Loucy (cell line): ENCODE results near the gene PDIA6.
"Not testable (repeated sequence)": the region's sequence is repeated elsewhere in the genome, so short reads cannot be mapped to it uniquely, and the experiment has no call there.

Source experiments
- H2AFZ ChIP-seq: fragments of 200-600 bp; sonication (generic); 2 replicates; pipeline ENCODE4 v1.6.0; 2016; ENCODE audit warnings: antibody characterized with exemption, mild to moderate bottlenecking, low read length, moderate library complexity
- H3F3A ChIP-seq: fragments of 200-600 bp; 2 replicates; pipeline ENCODE4 v1.6.0; 2016; ENCODE audit warnings: antibody characterized with exemption, low read depth, mild to moderate bottlenecking
- H3K27me3 ChIP-seq: fragments of 200-600 bp; sonication (generic); 2 replicates; pipeline ENCODE4 v1.6.1; 2014; ENCODE audit warnings: low read length, mild to moderate bottlenecking; ENCODE audit not compliant: insufficient read depth, poor library complexity, severe bottlenecking
- H3K36me3 ChIP-seq: fragments of 200-600 bp; sonication (generic); 2 replicates; pipeline ENCODE4 v1.6.1; 2016; ENCODE audit warnings: low read length; ENCODE audit not compliant: insufficient read depth
- H3K4me1 ChIP-seq: fragments of 200-600 bp; sonication (generic); 2 replicates; pipeline ENCODE4 v1.5.1; 2014; ENCODE audit warnings: low read length, mild to moderate bottlenecking; ENCODE audit not compliant: insufficient read depth, poor library complexity, severe bottlenecking
- H3K4me2 ChIP-seq: fragments of 200-600 bp; sonication (generic); 2 replicates; pipeline ENCODE4 v1.6.0; 2014; ENCODE audit warnings: antibody characterized with exemption, low read length, low read depth, mild to moderate bottlenecking; ENCODE audit not compliant: poor library complexity, severe bottlenecking
- H3K4me3 ChIP-seq: fragments of 200-600 bp; sonication (generic); 2 replicates; pipeline ENCODE4 v1.5.1; 2014; ENCODE audit warnings: low read length, mild to moderate bottlenecking, mixed read lengths; ENCODE audit not compliant: poor library complexity, severe bottlenecking
- H3K79me2 ChIP-seq: fragments of 200-600 bp; sonication (generic); 2 replicates; pipeline ENCODE4 v1.6.1; 2014; ENCODE audit warnings: low read length; ENCODE audit not compliant: insufficient read depth
- H3K9ac ChIP-seq: fragments of 200-600 bp; sonication (generic); 2 replicates; pipeline ENCODE4 v1.6.0; 2014; ENCODE audit warnings: mild to moderate bottlenecking, low read depth, low read length, moderate library complexity; ENCODE audit not compliant: poor library complexity, severe bottlenecking
- H3K9me2 ChIP-seq: fragments of 200-600 bp; sonication (generic); replicated peaks from 2 replicates; pipeline ENCODE4 v1.6.1; 2016; ENCODE audit warnings: low read depth, low read length, mixed read lengths
- H3K9me3 ChIP-seq: fragments of 200-600 bp; sonication (generic); 2 replicates; pipeline ENCODE4 v1.6.1; 2014; ENCODE audit warnings: mild to moderate bottlenecking, antibody characterized with exemption, low read length, low read depth; ENCODE audit not compliant: insufficient read depth
- H4K20me1 ChIP-seq: fragments of 200-600 bp; sonication (generic); 2 replicates; pipeline ENCODE4 v1.6.0; 2014; ENCODE audit warnings: antibody characterized with exemption, low read length, mild to moderate bottlenecking; ENCODE audit not compliant: insufficient read depth, poor library complexity, severe bottlenecking
- EZH2phosphoT487 ChIP-seq: fragments of 200-600 bp; IDR thresholded peaks from 2 replicates; pipeline ENCODE4 v1.6.1; 2018; ENCODE audit warnings: antibody characterized with exemption, mild to moderate bottlenecking, moderate library complexity, borderline replicate concordance
- TF ChIP-seq, protein P1 (sequence below): fragments of 200-600 bp; sonication (generic); conservative IDR thresholded peaks from 2 replicates; pipeline ENCODE4 v1.5.1; 2014; ENCODE audit warnings: mild to moderate bottlenecking, antibody characterized with exemption, low read length

PDIA6 gene

GRCh38 chr2:10814571-10815331, 2.2 kb upstream of the PDIA6 start:
- H3K27me3 ChIP-seq = no peaks in the 10 kb centered on the region
- H3K4me3 ChIP-seq = no peak overlapping the region
- no peak overlapping the region for H3K9ac ChIP-seq
- H3K9me3 ChIP-seq = no peaks in the 10 kb centered on the region
- H4K20me1 ChIP-seq = peaks cover 21% of the 10 kb centered on the region
- H3K79me2 ChIP-seq = peaks cover 28% of the 10 kb centered on the region
- no peak for TF ChIP-seq EZH2phosphoT487
- TF ChIP-seq, protein P1, sequence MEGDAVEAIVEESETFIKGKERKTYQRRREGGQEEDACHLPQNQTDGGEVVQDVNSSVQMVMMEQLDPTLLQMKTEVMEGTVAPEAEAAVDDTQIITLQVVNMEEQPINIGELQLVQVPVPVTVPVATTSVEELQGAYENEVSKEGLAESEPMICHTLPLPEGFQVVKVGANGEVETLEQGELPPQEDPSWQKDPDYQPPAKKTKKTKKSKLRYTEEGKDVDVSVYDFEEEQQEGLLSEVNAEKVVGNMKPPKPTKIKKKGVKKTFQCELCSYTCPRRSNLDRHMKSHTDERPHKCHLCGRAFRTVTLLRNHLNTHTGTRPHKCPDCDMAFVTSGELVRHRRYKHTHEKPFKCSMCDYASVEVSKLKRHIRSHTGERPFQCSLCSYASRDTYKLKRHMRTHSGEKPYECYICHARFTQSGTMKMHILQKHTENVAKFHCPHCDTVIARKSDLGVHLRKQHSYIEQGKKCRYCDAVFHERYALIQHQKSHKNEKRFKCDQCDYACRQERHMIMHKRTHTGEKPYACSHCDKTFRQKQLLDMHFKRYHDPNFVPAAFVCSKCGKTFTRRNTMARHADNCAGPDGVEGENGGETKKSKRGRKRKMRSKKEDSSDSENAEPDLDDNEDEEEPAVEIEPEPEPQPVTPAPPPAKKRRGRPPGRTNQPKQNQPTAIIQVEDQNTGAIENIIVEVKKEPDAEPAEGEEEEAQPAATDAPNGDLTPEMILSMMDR = peak; percentile 23; the same call in 1 of the 2 replicates
- H2AFZ ChIP-seq = no peak overlapping the region
- H3K4me2 ChIP-seq = no peak overlapping the region
- no peaks in the 10 kb centered on the region for H3K36me3 ChIP-seq
- H3K9me2 ChIP-seq = no peaks in the 10 kb centered on the region
- H3F3A ChIP-seq = no peaks in the 10 kb centered on the region
- peaks cover 23% of the 10 kb centered on the region for H3K4me1 ChIP-seq

DNA sequence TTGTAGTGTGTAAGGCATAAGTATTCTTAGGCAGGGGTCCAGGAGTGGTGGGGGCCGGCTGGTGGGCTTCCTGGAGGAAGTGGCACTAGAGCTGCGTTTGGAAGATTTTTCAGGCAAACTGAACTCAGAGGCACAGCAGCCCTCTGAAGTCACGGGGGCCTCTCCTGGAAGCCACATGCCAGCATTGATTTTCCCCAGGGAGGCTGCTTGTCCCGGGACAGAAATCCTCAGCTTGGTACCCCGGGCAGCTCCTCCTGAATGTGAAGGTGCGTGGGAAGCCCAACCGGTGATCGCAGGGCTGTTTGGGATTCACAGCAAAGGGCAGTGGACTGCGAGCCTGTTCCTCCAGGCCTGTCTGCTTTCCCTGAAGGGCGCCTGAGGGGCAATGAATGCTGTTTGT, 1.6 kb upstream of the PDIA6 start:
- Histone ChIP-seq H3K9ac (no peak overlapping the region), H3K4me2 (no peak overlapping the region), H3K4me3 (no peak overlapping the region), H3K36me3 (no peaks in the 10 kb centered on the region), H2AFZ (no peak overlapping the region), H3K9me3 (no peaks in the 10 kb centered on the region), H3K27me3 (no peaks in the 10 kb centered on the region), H3K79me2 (peaks cover 34% of the 10 kb centered on the region), H3K9me2 (no peaks in the 10 kb centered on the region), H3K4me1 (peaks cover 28% of the 10 kb centered on the region), H3F3A (no peaks in the 10 kb centered on the region), H4K20me1 (peaks cover 27% of the 10 kb centered on the region)
- TF ChIP-seq EZH2phosphoT487 = no peak
- TF ChIP-seq, protein P1 = no peak

DNA sequence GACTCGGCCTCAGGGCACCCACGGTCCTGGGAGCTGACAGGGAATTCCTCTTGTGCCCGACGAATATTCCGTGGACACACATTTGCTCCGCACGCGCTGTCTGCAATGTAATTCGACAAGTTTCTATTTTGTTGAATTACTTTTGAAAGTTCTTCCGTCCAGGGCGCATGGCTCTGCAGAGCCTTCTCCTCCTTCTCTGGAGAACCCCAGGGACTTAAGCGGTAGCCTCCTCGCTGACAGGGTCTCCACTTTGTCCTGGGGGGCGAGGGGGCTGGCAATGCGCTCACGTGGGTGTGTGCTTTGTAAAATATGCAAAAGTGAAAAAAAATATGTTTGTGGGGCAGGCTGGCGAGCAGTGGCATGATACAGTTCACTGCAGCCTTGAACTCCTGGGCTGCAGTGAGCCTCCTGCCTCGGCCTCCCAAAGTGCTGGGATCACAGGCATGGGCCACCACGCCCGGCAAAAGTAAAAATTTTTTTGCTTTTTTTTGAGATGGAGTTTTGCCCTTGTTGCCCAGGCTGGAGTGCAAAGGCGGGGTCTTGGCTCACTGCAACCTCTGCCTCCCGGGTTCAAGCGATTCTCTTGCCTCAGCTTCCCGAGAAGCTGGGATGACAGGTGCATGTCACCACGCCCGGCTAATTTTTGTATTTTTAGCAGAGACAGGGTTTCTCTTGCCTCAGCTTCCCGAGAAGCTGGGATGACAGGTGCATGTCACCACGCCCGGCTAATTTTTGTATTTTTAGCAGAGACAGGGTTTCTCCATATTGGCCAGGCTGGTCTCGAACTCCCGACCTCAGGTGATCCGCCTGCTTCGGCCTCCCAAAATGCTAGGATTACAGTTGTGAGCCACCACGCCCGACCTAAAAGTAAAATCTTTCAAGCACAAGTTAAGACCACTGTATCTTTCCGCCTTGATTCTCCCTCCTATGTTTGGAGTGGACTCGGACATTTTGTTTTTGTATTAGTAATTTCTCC, 866 bp upstream of the PDIA6 start:
- H3F3A ChIP-seq, H3K36me3 ChIP-seq, H3K9me2 ChIP-seq, H3K27me3 ChIP-seq, H3K9me3 ChIP-seq: not testable (repeated sequence)
- Histone ChIP-seq H2AFZ (peak overlapping the region; percentile 97), H3K4me1 (peaks cover 33% of the 10 kb centered on the region), H4K20me1 (peaks cover 34% of the 10 kb centered on the region), H3K79me2 (peaks cover 41% of the 10 kb centered on the region), H3K4me3 (peak overlapping the region; percentile 97), H3K9ac (peak overlapping the region; percentile 97), H3K4me2 (peak overlapping the region; percentile 83)
